Panc1 (cell line): ENCODE results near the gene C1QL2. TPM values are rescaled to one million over a fixed set of nuclear protein-coding genes. Genes with fewer than 3 reads are reported as not detected.

ENCODE experiments used
- ATAC-seq: fragments of 200-7000 bp; cut with Tn5 transposase; 2 replicates; pipeline ENCODE4 v1.9.1; 2020; ENCODE audit warnings: mild to moderate bottlenecking, moderate library complexity
- BruUV-seq: library from RNA; stranded (reverse); fragments of 400-500 nt; replicated peaks from 2 replicates; lab custom pipeline; 2021; lab: Mats Ljungman, UMichigan
- CTCF ChIA-PET: fragments of 300-600 bp; sonication (Branson Sonifier 250); formaldehyde crosslinking; loops from one replicate; lab custom pipeline; 2022; ENCODE audit warnings: antibody characterized with exemption; lab: Charles Lee
- POLR2A ChIA-PET: fragments of 300-600 bp; sonication (Branson Sonifier 250); formaldehyde crosslinking; loops from one replicate; lab custom pipeline; 2022; ENCODE audit warnings: antibody characterized with exemption; lab: Charles Lee
- DNase-seq: peaks from one replicate; pipeline ENCODE4 v3.0.0-alpha.2; 2010; ENCODE audit warnings: low read depth, low spot score
- H3K27ac ChIP-seq: 2 replicates; pipeline ENCODE4 v1.5.1; 2011; ENCODE audit warnings: mild to moderate bottlenecking, low read length, inconsistent platforms
- H3K27me3 ChIP-seq: fragments of 200-500 bp; sonication (Bioruptor generic); 2 replicates; pipeline ENCODE4 v1.6.0; 2014; ENCODE audit warnings: low read length, inconsistent platforms; ENCODE audit not compliant: control insufficient read depth, insufficient read depth
- H3K36me3 ChIP-seq: fragments of 200-500 bp; sonication (Bioruptor generic); 2 replicates; pipeline ENCODE4 v1.5.1; 2014; ENCODE audit warnings: inconsistent platforms, mild to moderate bottlenecking, low read length, moderate library complexity; ENCODE audit not compliant: control insufficient read depth, insufficient read depth
- H3K4me1 ChIP-seq: 2 replicates; pipeline ENCODE4 v1.5.1; 2011; ENCODE audit warnings: inconsistent platforms, mild to moderate bottlenecking, low read length, moderate library complexity; ENCODE audit not compliant: control insufficient read depth, insufficient read depth
- H3K4me3 ChIP-seq, 2 experiments: 2 replicates each; pipeline ENCODE4 v1.5.1; 2011 to 2012; ENCODE audit warnings: low read depth in 2 of 2, low read length in 2 of 2, mild to moderate bottlenecking in 2 of 2, inconsistent platforms in 1 of 2, moderate library complexity in 1 of 2
- H3K9me3 ChIP-seq: fragments of 200-500 bp; sonication (Bioruptor generic); 2 replicates; pipeline ENCODE4 v1.5.1; 2014; ENCODE audit warnings: low read depth, mild to moderate bottlenecking, inconsistent platforms, low read length, moderate library complexity; ENCODE audit not compliant: control insufficient read depth, insufficient read depth
- POLR2AphosphoS5 ChIP-seq: IDR thresholded peaks from 2 replicates; pipeline ENCODE4 v1.6.1; 2012; ENCODE audit warnings: mild to moderate bottlenecking, low read depth, low read length, moderate library complexity
- SIN3A ChIP-seq: IDR thresholded peaks from 2 replicates; pipeline ENCODE4 v1.6.1; 2012; ENCODE audit warnings: low read depth, mild to moderate bottlenecking, low read length, moderate library complexity, borderline replicate concordance; ENCODE audit not compliant: insufficient read depth
- TCF7L2 ChIP-seq: IDR thresholded peaks from 2 replicates; pipeline ENCODE4 v1.6.1; 2011; ENCODE audit warnings: mild to moderate bottlenecking, low read depth, low read length, inconsistent platforms
- in situ Hi-C: cut with HindIII; loops from 2 replicates; pipeline ENCODE4 v1.10.0; 2016; ENCODE audit warnings: low sequenced_read_pairs, low pct_unique_long_range_greater_than_20kb
- intact Hi-C: fragments of 100-400 bp; cut with micrococcal nuclease; formaldehyde crosslinking; loops from one replicate; pipeline ENCODE4 v1.10.0; 2022; ENCODE audit not compliant: unreplicated experiment
- total RNA-seq: library from RNA; stranded (reverse); gene quantifications from one replicate; pipeline ENCODE4 v1.2.1, GENCODE V29; 2021; ENCODE audit not compliant: unreplicated experiment
- TF ChIP-seq, protein P1 (sequence below), 2 experiments: IDR thresholded peaks; 2 replicates each; pipeline ENCODE4 v1.6.1; 2011 to 2012; ENCODE audit warnings: low read depth in 2 of 2, control low read depth in 1 of 2, low read length in 1 of 2, mild to moderate bottlenecking in 1 of 2, moderate library complexity in 1 of 2; ENCODE audit not compliant: insufficient read depth in 1 of 2
- TF ChIP-seq, protein P2 (sequence below): fragments of 450-650 bp; IDR thresholded peaks from 2 replicates; pipeline ENCODE4 v1.5.1; 2017; ENCODE audit warnings: mild to moderate bottlenecking

Gene C1QL2
- total RNA-seq, 1 experiment from 2014 or later: not detected

DNA sequence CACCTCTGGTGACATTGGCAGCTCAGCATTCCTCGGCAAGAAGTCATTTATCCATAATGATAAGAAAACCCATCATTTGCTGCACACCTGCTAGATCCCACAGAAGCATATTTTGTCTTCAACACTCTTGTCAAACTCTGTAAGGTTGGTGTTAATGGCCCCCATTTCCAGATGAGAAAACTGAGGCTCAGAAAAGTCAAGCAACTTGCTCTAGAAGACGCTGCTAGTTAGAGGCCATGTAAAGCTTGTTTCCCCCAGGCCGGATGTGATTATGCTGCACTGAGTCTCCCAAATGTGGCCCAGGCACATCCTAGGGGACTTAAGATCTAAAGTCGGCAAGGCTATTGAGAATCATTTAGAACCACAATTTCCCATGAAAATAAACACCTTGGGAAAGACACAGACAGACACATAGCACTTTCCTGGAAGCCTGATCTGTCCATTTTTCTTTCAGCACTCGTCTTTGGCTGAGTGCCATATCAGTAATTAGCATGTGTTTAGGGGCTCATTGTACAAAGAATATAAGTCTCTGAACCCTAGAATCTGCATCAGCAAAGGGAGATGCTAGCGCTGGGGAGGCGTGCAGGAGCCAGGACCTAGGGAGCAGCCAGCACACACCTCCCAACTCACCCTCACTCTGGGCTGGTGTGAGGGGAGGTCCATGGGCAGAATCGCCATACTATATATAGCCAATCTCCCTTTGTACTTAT lies 39.3 kb downstream of the C1QL2 start:
- BruUV-seq: no TSS peak
- POLR2A ChIA-PET: no interaction called here

DNA sequence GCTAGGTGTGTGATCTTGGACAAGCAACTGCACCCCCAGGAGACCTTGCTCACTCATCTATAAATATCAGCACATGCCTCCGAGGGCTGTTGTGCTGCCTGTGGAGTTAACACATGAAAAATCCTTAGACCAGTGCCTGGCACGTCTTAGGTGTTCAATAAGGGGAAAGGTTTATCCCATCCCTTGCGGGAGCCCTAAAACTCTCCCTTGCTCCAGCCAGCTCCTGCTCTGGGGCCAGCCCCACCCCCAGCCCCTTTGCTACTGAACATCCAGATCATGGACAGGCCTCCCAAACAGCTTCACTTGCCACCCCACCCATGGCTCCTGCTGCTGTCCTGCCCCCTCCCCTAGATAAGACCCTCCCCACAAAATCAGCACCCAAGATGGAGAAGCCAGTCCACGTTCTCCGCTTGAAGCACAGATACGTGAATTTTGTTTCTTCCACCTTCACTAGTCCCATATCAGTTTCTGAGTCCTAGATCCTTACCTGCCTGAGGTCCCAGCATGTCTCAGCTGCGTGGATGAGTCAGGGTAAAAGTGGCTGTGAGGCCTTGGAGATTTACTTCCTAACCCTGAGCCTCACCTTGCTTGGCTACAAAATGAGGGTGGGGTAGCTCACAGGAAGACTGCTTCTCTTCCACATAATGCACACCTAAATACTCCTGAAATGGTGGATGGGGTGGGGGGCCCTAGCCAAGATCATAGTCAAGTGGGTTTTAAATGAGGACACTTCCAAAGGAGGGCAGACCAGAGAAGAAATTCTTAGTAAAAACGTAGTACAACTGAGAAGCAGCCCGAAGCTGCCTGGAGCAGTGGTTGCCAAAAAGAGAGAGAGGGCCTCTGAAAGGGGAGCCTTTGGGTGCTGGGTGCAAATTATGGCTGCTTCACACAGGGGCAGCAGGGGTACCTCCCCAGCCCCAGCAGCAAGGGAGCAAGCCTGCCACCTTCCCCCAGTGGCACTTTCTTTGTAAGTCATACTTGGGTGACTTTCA lies 40.4 kb downstream of the C1QL2 start:
- Histone ChIP-seq H3K27me3 (peaks cover 7% of the 10 kb centered on the region), H3K4me1 (no peaks in the 10 kb centered on the region), H3K4me3 (no peak overlapping the region), H3K9me3 (no peaks in the 10 kb centered on the region), H3K36me3 (no peaks in the 10 kb centered on the region), H3K27ac (no peak overlapping the region)
- in situ Hi-C loops: no loop called here
- intact Hi-C loops: no loop called here
- no peak for ATAC-seq
- TF ChIP-seq, protein P1, sequence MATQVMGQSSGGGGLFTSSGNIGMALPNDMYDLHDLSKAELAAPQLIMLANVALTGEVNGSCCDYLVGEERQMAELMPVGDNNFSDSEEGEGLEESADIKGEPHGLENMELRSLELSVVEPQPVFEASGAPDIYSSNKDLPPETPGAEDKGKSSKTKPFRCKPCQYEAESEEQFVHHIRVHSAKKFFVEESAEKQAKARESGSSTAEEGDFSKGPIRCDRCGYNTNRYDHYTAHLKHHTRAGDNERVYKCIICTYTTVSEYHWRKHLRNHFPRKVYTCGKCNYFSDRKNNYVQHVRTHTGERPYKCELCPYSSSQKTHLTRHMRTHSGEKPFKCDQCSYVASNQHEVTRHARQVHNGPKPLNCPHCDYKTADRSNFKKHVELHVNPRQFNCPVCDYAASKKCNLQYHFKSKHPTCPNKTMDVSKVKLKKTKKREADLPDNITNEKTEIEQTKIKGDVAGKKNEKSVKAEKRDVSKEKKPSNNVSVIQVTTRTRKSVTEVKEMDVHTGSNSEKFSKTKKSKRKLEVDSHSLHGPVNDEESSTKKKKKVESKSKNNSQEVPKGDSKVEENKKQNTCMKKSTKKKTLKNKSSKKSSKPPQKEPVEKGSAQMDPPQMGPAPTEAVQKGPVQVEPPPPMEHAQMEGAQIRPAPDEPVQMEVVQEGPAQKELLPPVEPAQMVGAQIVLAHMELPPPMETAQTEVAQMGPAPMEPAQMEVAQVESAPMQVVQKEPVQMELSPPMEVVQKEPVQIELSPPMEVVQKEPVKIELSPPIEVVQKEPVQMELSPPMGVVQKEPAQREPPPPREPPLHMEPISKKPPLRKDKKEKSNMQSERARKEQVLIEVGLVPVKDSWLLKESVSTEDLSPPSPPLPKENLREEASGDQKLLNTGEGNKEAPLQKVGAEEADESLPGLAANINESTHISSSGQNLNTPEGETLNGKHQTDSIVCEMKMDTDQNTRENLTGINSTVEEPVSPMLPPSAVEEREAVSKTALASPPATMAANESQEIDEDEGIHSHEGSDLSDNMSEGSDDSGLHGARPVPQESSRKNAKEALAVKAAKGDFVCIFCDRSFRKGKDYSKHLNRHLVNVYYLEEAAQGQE (IDR thresholded peaks at IDR 0.05; ENCODE audit: insufficient read depth in 1 of 2, low read depth in 2 of 2, low read length in 1 of 2): no peak
- TF ChIP-seq, protein P2, sequence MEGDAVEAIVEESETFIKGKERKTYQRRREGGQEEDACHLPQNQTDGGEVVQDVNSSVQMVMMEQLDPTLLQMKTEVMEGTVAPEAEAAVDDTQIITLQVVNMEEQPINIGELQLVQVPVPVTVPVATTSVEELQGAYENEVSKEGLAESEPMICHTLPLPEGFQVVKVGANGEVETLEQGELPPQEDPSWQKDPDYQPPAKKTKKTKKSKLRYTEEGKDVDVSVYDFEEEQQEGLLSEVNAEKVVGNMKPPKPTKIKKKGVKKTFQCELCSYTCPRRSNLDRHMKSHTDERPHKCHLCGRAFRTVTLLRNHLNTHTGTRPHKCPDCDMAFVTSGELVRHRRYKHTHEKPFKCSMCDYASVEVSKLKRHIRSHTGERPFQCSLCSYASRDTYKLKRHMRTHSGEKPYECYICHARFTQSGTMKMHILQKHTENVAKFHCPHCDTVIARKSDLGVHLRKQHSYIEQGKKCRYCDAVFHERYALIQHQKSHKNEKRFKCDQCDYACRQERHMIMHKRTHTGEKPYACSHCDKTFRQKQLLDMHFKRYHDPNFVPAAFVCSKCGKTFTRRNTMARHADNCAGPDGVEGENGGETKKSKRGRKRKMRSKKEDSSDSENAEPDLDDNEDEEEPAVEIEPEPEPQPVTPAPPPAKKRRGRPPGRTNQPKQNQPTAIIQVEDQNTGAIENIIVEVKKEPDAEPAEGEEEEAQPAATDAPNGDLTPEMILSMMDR: no peak
- TF ChIP-seq POLR2AphosphoS5 (no peak), TCF7L2 (no peak), SIN3A (no peak)
- ChIA-PET POLR2A (no interaction called here), CTCF (no interaction called here)
- no peak for DNase-seq
- BruUV-seq: no TSS peak

More for the DNA sequence above, 39.3 kb downstream of the C1QL2 start:
- Histone ChIP-seq H3K4me3 (no peak overlapping the region), H3K27ac (no peak overlapping the region), H3K36me3 (no peaks in the 10 kb centered on the region), H3K27me3 (peaks cover 7% of the 10 kb centered on the region), H3K9me3 (no peaks in the 10 kb centered on the region), H3K4me1 (no peaks in the 10 kb centered on the region)
- no peak for DNase-seq
- CTCF ChIA-PET: no interaction called here
- ATAC-seq: no peak
- intact Hi-C loops: no loop called here
- in situ Hi-C loops: no loop called here
- TF ChIP-seq TCF7L2 (no peak), SIN3A (no peak), POLR2AphosphoS5 (no peak)
- TF ChIP-seq, protein P1 (IDR thresholded peaks at IDR 0.05; ENCODE audit: insufficient read depth in 1 of 2, low read depth in 2 of 2, low read length in 1 of 2): no peak
- TF ChIP-seq, protein P2: no peak
